ENCODE results near the gene RERE.

Gene RERE

DNA sequence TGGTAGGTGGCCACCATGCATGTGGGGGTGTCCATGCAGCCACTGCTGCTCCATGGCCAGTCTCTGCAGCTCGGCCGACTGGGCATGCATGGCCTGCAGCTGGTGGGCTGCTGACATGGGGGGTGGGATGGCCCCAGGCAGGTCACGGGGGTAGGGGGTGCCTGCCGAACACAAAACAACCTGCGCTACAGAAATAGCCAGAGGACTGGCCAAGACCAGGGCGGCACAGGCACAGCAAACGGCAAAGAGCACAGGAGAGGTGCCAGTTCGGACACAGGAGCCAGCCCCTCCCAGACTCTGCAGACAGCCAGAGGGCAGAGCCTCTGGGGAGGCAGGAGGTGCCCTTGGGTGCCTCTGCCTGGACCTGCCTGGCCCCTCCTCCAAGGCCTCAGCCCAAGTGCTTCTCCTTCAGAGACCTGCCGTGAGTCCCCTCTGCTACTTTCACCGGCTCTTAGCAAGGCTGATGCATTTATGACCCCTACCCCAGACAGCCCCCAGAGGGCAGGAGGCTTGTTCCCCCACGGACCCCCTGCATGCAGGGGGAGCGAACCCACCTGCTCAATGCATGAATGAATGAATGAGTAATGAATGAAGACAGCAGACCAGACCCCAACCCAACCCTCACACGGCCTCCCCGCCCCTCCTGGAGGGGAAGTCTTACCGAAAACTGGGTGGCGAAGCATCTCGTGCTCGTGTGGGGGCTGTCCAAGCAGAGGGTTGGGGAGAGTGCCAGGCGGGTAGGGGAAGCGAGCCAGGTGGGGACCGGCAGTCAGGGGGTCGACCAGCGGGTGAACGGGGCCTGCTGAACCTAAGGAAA lies 461.8 kb downstream of the RERE start:
- no peak for DNase-seq

DNA sequence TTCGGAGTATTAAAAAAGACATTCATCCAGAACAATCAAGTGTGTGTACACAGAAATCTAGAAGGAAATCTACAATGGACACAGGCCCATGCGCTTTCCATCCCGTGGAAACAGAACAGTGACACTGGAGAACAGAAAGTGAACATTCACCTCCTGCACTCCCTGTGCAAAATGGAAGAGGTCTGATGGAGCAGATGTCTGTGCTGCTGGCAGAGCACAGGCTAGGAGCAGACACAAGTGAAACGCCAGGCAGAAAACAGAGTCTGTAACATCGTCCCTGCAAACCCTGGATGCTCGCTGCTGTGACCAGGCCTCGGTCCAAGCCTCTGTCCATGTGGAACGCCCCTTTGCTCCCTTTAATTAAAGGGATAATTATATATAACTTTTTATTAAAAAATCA lies 463.4 kb downstream of the RERE start:
- DNase-seq: no peak

DNA sequence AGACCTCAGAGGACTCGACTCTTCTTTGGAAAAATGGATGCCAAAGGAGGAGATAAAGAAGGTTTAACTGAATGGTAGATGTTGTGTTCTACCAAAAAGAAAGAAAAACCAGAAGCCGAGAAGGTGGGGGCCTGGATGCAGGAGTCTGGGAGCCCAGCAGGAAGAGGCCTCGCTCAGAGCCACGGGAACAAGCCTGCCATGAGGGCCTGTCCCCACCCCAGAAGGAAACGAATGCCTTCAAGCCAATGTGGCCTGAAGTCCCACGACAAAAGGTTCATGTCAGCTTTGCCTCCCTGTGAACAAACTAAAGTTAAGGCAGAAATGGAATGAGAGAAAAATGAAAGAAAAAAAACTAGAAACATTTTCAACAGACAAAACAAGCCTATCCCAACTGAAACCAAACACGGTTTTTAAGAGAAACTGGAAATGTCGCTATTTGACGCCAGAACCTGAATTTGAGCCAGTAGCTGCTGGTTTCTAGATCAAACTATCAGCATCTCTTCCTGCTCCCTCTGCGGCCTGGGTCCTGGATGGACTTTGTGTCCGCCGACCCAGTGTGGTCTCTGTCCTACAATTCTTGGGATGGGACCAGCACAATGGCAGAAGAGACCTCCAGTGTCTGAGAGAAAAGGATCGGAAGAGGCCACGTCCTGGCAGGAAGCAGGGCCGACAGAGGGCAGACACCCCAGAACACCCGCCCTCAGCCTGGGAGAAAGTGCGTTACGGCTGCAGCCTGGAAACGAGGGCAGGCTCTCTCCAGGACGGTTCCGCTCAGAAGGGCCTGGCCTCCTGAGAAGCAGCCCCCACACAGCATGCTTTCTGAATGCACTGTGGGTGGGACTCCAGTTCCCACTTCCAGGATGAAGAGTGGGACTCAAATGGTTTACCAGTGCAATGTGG lies 464.3 kb downstream of the RERE start:
- no peak for DNase-seq

DNA sequence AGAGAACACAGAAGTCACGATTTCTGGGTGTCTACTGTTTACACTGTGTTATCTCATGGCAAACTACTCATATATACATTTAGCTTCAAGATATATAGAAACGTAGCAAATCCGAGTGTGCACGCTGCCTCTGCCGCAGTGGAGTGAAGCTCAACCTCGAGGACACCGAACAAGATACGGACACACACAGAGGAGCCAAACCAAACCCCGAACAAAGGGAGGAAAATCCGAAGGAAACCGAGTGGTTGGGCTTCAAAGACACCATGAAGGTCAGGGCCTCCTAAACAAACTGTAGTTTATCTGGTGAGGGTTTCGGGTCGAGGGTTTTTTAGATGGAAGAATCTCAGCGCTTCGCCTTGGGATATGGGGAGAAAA lies 465.0 kb downstream of the RERE start:
- DNase-seq: no peak

DNA sequence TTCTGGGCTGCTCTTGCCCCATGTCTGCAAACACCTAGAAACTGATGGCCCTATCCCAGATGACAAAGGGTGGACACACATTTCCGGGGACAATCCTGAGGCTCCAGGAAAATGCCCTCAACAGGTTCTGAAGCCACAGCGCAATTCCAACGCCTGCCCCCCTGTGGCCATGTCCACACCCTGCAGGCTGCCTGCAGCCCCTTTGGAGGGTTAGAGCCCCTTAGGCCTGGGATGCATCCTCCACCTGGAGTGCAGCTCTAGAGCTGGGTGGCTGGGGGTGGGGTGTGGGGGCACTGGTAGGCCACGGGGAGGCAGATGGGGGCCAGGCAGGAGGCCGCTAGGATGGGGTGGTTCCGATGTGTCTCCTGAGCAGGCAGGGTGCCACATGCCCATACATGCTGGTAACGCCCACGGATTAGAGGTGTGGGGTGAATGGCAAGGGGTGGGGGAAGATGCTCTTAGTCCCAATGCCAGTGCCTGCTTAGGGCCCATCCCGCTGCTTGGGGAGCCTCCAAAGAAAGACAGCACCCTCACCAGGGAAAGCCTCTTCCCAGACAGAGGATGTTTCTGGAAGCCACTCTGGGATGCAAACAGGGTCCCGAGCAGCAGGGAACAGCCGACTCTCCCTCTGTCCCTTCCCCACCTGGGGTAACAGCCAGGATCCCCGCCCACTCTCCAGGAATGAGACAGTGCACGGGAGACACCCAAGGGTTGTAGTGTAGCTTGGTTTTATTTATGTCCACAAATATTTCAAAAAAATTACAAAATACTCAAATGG lies 465.6 kb downstream of the RERE start:
- no peak for DNase-seq

DNA sequence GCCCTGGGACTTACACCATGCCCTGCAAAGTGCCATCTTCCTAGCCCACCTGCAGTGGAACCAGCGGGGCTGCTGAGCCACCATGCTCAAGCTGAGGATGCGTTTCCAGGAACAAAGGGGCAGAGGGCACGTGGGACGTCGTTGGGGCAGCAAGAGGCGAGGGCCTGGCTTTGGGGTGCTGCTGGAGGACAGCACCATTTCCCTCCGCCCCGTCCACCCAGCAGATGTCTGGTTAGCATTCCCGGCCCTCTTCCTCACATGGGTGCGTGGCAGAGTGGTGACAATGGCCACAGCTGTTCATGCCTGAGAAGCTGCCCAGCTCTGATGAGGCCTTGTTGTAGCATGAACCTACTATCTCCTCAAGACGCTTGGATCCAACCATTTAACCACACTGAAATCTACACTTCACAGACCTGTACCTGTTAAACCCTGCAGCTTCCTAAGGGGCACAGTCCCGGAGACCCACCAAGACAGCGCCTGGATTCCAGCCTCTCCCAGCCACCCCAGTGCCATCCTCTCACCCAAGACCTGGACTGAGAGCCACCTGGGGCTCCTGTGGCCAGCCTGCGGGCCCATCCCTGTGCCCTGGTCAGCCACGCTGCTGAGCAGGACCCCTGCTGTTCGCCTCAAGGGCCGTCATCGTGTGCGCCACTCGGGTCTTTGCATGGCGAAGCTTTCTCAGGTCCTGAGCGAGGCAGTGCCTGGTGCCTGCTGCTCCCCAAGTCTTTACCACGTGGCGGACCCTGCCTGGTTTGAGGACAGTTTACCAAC lies 466.3 kb downstream of the RERE start:
- no peak for DNase-seq

DNA sequence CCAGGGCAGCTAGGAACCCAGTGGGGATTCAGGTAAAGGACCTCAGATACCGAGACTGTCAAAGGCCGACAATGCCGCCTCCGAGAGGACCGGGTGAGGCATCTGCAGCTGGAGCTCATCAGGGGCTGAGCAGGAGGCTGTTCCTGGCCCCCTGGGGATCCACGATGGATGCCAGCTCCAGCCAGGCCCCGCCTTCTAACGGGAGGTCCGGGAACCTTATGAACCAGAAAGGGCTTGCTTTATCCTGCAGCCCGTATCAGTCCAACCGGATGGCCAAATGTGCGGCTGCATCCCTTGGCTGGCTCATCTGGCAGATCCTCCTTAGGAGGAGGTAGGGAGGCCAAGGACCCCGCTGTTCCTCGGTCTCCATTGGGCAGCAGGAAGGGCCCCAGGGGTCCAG lies 467.5 kb downstream of the RERE start:
- DNase-seq: no peak

DNA sequence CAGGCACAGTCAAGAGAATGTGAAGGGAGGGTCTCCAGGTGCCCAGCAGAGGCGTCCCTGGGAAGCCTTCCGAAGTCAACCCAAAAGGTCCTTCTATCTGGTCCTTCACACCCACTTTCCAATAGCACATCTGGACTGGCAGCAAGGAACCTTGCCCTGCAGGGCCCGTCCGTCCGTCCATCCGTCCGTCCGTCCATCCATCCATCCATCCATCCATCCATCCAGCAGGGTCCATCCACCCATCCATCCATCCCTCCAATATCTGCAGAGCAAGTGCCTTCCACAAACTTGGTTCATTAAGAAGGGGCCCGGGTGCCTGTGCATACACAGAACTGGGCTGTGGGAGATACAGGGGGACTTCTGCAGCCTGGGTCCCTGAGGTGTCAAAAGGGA lies 468.0 kb downstream of the RERE start:
- no peak for DNase-seq

DNA sequence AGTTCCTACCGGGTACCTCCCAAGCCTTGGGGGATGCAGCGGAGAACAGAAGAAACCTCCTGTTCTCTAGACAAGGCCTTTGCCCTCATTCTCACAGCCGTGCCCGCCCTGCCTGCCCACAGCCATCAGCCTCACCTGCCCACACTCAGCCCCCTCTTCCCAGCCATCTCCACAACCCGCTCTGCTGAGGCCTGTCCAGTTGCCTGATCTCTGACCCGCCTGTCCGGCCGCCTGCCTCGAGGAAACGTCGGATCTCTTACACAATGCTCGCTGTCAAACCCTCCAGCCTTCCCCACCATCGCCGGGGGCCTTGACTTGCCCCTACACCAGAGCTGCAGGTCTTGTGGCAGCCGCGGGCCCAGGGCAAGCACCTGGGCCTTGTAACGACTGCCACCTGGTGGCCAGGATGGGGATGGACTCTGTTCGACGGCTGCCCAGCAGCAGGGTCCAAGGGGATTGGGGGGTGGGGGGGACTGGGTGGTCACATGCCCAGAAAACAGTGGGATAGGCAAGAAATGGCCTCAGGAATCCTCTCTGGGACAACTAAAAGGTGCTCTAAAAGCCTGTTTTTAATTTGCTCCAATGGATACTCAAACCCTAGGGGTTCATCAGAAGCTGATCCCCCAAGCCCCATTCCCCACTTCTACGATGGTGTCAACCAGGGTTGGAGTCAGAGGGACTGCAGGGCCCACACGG lies 468.5 kb downstream of the RERE start:
- DNase-seq: peak; percentile 18 to 38

DNA sequence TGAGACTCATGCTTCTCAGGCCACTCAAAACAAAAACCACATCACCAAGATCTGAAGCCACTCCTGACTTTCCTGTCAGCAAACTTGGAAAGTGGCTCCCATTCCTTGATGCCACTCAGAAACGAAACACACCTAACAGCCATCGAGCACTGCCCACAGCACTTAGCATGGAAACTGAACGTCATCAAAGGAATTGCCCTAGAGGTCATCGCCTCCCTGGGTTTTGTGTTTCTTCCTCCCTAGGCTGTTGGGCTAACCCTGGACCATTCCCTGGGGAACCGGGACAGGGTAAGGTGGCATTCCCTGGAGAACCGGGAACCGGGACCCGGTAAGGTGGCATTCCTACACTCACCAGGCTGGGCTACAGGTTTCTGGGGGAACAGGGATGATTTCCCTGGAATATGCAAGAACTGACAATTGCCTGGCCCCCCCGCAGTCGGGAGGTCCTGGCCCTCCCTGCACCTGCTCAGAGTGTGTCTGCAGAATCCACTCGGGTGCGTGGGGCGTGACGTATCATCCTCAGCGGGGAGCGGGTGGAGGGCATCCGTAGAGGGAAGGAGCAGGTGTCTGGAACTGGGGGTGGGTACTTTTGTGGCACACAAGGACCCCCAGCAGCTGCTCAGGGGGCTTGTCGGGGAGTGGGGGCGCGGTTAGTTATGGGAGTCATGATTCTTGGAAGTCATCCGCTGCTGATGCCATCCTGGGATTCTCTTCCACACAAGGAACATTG lies 469.2 kb downstream of the RERE start:
- DNase-seq: no peak

DNA sequence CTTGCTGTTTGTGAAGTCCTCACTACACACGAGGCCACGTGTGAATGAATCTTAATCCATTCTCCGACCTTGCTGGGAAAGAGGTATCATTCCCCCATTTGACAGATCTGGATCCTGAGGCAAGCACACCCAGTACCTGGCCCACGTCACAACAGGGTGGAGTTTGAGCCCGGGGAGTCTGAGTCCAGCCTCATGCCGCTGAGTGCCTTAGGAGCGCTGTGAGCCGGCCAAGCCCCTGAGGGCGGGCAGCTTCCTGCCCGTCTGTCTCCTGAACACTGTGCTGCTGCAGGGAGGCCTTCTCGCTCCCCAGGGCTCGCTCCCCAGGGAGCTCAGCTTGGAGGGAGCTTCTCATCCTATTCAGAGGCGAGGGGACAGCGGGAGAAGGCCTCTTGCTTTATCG lies 469.8 kb downstream of the RERE start:
- no peak for DNase-seq

DNA sequence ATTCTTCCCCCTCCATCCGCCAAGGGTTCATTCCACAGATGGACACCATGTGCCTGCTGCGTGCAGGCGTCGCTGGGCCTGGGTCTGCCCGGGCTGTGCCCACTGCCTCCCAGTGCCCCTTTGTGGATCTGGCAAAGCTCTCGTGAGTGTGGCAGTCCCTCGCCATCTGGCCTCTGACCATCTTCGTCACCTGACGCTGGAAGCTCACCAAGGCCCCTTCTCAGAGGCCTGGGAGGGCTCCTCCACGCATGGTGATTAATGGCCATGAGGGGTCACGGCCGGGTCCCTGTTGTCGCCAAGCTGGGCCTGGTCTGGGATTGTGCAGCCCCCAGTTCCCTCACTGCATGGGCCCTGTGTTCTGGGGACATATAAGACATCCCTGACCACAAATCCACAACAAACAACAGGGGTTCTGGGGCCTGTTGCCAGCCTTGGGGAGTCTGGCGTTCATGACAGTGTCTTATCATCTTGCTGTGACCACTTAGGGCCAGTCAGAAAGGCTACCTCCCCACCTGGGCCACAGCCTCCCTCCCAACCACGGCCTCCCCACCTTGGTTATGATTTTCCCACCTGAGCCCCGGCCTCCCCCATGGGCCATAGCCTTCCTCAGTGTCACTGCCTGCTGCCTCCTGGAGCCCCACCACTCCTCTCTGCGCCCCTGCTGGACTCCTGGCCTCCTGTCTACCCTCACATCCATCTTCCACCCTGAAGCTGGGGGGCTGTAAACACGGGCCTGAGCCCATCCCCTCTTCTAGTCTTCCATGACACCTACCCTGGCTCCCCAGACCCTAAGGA lies 471.6 kb downstream of the RERE start:
- no peak for DNase-seq

DNA sequence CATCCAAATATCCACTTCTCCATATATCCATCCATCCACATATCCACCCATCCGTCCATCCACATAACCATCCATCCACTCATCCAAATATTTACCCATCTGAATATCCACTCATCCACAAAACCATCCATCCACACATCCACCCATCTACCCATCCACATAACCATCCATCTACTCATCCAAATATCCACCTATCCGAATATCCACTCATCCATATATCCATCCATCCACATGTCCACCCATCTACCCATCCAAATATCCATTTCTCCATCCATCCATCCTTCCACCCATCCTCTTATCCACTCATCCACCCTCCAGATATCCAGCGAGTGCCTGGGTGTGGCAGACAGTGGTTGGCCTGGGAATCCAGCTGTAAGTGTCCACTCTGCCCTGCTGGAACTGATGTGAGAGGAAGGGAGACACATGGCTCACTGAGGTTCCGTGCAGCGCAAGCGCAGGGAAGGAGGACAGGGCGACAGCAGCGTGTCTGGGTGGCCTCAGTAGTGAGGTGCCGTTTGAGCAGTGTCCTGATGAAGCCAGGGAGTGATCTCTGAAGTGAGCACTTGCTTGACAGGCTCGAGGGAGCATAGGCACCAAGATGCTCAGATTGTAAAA lies 472.4 kb downstream of the RERE start:
- no peak for DNase-seq

DNA sequence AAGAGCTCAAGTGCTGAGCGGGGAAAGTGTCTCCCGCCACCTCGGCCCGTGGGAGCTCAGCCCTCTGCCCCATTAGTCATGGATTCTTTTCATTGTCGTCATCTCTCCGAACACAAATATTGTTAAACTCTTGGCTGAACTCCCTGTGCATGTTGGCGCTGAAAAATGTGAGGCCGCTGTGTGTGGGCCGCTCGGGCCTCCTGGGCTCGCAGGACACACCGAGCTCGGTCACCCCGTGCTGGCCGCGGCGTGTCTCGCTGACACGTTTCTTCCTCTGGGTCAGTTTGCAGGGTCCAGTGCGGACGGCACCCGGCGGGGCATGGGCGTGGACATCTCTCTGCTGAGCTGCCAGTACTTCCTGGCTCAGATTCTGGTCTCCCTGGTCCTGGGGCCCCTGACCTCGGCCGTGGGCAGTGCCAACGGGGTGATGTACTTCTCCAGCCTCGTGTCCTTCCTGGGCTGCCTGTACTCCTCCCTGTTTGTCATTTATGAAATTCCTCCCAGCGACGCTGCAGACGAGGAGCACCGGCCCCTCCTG lies 473.9 kb downstream of the RERE start:
- DNase-seq: no peak

DNA sequence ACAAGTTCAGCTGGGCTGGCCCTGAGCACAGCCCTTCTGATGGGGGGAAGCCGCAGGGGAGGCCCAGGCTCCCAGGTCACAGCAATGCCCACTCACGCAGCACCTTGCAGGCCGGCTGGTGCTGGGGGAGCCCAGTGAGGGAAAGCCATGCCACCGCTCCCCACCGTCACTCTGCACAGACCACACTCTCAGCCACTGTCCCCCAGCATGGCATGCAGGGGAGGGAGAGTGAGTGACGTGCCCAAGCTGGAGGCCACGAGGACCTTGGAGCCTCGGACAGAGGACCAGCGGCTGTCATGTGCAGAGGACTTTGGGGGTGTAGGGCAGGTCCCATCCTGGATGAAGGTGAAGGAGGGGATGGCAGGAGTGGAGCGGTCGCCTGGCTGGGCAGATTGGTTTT lies 474.4 kb downstream of the RERE start:
- DNase-seq: no peak

DNA sequence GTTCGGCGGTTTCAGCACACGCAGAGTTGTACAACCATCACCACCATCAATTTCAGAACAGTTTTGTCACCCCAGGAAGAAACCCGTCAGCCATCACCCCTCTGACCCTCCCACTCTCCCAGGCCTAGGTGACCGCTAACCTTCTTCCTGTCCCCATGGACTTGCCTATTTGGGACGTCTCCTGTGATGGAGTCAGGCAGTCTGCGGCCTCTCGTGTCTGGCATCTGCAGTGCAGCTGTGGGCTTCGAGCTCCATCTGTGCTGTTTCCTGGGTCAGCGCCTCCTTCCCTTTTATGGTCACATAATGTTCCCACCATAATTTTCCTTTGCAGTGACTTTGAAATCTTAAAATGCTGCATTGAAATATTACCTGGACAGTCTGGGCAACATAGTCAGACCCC lies 475.1 kb downstream of the RERE start:
- DNase-seq: no peak

DNA sequence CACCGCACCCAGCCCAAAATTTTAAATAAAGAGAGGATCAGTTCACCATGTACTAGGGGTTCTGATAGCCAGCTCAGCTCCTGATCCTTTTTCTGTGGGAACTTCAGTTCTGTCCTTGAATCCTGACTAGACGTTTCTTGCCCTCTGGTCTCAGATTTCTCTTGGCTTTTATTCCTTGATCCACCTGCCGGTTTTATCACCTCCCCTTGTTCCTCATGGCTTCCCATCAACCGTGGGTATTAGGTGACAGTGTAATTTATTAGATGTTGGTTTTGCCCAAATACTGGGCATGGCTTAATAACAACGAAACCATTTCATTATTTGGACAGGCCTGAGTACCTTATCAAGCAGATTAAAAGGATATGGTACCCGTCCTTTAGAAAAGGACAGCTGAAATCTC lies 477.0 kb downstream of the RERE start:
- DNase-seq: no peak

DNA sequence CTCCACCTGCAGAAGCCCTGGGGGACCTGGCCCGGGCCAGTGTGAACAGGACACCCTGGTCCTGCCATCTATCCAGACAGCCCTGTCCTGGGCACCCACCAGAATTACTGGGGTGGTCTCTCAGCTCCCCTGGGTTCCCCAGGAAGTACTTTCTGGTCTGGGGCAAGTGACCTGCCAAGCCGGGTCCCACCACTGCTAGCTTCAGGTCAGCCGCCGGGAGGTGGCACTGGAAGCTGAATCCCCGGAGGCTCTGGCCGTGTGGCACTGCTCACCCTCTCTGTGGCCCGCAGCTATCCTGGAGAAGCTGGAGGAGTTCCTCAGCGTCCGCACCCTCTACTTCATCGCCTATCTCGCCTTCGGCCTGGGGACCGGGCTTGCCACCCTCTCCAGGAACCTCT lies 478.2 kb downstream of the RERE start:
- no peak for DNase-seq

DNA sequence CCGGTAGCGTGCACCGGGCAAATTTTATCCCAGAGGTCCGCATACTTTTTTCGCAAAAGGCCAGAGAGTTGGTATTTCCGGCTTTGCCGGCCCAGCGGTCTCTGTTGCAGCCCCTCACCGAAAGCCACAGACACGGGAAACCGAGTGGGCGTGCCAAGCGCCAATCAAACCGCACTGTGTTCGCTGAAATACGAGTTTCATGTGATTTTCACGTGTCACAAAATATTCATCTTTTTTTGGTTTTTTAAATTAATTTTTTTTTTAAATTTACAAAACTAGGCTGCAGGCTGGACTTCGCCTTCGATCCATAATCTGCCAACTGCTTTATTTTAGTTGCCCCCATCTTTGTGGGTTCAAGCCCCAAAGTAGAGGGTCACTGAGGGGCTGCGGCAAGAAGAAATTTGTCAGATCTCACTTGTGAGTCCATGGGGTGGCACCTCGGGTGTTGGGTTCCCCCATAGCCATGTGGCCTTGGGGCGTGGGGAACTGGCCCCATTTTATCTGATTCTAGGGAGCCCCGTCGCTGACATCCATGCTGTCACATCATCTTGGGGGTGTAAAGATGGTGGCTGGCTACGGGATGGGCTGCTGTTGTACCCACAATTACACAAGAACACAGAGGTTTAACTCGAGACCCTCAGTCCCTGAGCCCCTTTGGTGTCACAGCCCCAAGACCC lies 478.8 kb downstream of the RERE start:
- DNase-seq: no peak
